GM12892 (cell line): ENCODE measurements around the gene NPAS2.

Source experiments
- DNase-seq: peaks from one replicate; pipeline ENCODE4 v3.0.0; 2011; ENCODE audit not compliant: insufficient read length
- FAIRE-seq: peaks from 2 replicates; lab custom pipeline; 2011; peaks lifted over from hg19 to GRCh38; lab: Jason Lieb, UNC
- POLR2A ChIP-seq: IDR thresholded peaks from 2 replicates; pipeline ENCODE4 v1.6.1; 2011; ENCODE audit warnings: low read depth, low read length, control low read depth
- POLR2AphosphoS5 ChIP-seq: IDR thresholded peaks from 2 replicates; pipeline ENCODE4 v1.6.1; 2011; ENCODE audit warnings: low read depth, low read length, control low read depth
- TAF1 ChIP-seq: IDR thresholded peaks from 2 replicates; pipeline ENCODE4 v1.6.1; 2011; ENCODE audit warnings: low read depth, mild to moderate bottlenecking, control low read depth, low read length, borderline replicate concordance

The NPAS2 gene

GRCh38 chr2:100906679-100907078, 86.7 kb downstream of the NPAS2 start:
- DNase-seq = no peak

DNA sequence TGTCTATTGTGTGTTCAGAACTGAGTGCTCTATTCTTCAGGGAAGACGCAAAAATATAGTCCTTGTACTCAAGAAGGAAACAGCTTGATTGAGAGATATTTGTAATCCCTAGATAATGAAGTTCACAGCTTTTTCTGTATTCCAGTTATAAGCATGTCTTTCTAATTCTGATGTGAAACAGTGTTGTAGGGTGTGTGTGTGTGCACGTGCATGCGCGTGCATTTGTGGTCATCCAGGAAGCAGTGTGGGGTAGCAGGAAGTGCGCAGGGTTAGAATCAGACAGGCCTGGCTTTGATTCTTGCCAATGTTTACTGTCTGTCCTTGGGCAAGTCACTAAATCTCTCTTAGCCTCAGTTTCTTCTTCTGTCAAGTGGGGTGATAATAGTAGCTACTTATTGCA, 87.9 kb downstream of the NPAS2 start:
- DNase-seq (no peak), FAIRE-seq (no peak)
- TF ChIP-seq TAF1 (no peak), POLR2AphosphoS5 (no peak), POLR2A (no peak)

More at GRCh38 chr2:100906679-100907078, 86.7 kb downstream of the NPAS2 start:
- no peak for FAIRE-seq
- TF ChIP-seq POLR2AphosphoS5 = no peak
- TF ChIP-seq TAF1 = no peak
- TF ChIP-seq POLR2A = no peak

DNA sequence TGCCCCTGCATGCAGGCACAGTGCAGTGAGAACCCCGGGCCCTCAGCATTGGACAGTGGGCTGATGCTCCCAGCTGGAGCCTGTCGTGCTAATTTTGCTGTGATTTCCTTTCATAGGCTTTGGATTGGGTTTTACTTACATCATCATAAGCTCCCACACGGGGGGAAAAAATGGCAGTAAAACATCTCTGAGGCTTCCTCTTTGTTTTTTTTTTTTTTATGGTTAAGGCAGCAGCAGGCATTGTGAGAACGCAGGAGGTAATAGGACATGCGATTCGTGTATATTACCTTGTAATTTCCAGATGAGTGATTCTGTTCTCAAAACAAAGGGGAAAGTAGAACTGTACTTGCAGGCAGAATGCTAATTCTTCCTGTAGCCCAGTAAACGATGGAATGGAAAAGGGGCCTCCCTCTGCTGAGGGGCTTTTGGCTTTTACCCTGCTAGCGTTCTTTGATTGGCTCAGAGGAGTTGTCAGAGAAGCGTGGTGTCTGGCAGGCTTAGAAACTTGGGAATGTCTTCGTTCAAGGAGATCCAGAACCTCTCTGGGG, 89.7 kb downstream of the NPAS2 start:
- DNase-seq (no peak), FAIRE-seq (no peak)
- TF ChIP-seq POLR2AphosphoS5 (no peak), TAF1 (no peak), POLR2A (no peak)

- TF ChIP-seq TAF1 = no peak
- no peak for TF ChIP-seq POLR2A
- no peak for TF ChIP-seq POLR2AphosphoS5
- no peak for DNase-seq
- FAIRE-seq = no peak
Observed at GRCh38 chr2:100910111-100910510, 90.2 kb downstream of the NPAS2 start.

- peak; percentile 17 for DNase-seq
- no peak for FAIRE-seq
- no peak for TF ChIP-seq POLR2A
Observed at GRCh38 chr2:100919316-100919715, 99.4 kb downstream of the NPAS2 start.

- FAIRE-seq (no peak), DNase-seq (no peak)
- TF ChIP-seq POLR2A (no peak), TAF1 (no peak), POLR2AphosphoS5 (no peak)
Observed at GRCh38 chr2:100921685-100922161, 101.8 kb downstream of the NPAS2 start.

- no peak for DNase-seq
- TF ChIP-seq POLR2A (no peak), POLR2AphosphoS5 (no peak), TAF1 (no peak)
- no peak for FAIRE-seq
Observed at GRCh38 chr2:100923461-100924060, 103.6 kb downstream of the NPAS2 start.

DNA sequence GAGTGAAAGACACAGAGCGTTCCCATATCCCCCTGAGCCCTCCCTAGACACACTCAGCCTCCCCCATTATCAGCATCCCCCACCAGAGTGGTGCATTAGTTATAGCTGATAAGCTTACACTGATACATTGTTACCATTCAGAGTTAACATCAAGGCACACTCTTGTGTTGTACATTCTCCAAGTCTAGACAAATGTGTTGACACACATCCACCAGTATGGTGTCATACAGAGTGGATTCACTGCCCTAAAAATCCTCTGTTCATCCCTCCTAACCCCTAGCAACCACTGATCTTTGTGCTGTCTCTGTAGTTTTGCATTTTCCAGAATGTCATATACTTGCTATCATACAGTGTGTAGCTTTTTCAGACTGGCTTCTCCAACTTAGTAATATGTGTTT, 104.2 kb downstream of the NPAS2 start:
- FAIRE-seq = no peak
- no peak for TF ChIP-seq TAF1
- TF ChIP-seq POLR2A = no peak
- no peak for TF ChIP-seq POLR2AphosphoS5
- DNase-seq = no peak

- DNase-seq (peak; percentile 9), FAIRE-seq (no peak)
- TF ChIP-seq POLR2AphosphoS5 (no peak), POLR2A (no peak)
Observed at GRCh38 chr2:100924520-100925451, 104.8 kb downstream of the NPAS2 start.

GRCh38 chr2:100928235-100928634, 108.3 kb downstream of the NPAS2 start:
- FAIRE-seq (no peak), DNase-seq (no peak)
- TF ChIP-seq POLR2AphosphoS5 (no peak), POLR2A (no peak), TAF1 (no peak)

- no peak for DNase-seq
- TF ChIP-seq TAF1 (no peak), POLR2AphosphoS5 (no peak), POLR2A (no peak)
- no peak for FAIRE-seq
Observed at GRCh38 chr2:100929147-100929546, 109.2 kb downstream of the NPAS2 start.
